AG04449 (cell line): ENCODE data around the gene HS2ST1.
"Not testable (repeated sequence)": the region's sequence is repeated elsewhere in the genome, so short reads cannot be mapped to it uniquely, and the experiment has no call there.

Experiments
- CTCF ChIA-PET: fragments of 350-600 bp; formaldehyde crosslinking; extraction: SDS; loops from one replicate; lab custom pipeline; 2021; ENCODE audit warnings: antibody characterized with exemption; lab: Yijun Ruan, JAX
- POLR2A ChIA-PET: fragments of 400-600, 350-600 bp; formaldehyde crosslinking; extraction: SDS; loops from one replicate; lab custom pipeline; 2020; ENCODE audit warnings: antibody characterized with exemption, inconsistent platforms; lab: Yijun Ruan, JAX
- DNase-seq: peaks from one replicate; pipeline ENCODE4 v3.0.0-alpha.2; 2010; ENCODE audit warnings: low read depth, low spot score
- H3K4me3 ChIP-seq: 2 replicates; pipeline ENCODE4 v1.5.1; 2011; ENCODE audit warnings: low read depth, mild to moderate bottlenecking, control low read depth, low read length
- TF ChIP-seq, protein P1 (sequence below): IDR thresholded peaks from one replicate; pipeline ENCODE4 v1.5.1; 2011; ENCODE audit warnings: mild to moderate bottlenecking, moderate library complexity, low read length, control low read depth, inconsistent platforms; ENCODE audit not compliant: insufficient read depth; ENCODE audit errors: missing control alignments

The HS2ST1 gene

DNA sequence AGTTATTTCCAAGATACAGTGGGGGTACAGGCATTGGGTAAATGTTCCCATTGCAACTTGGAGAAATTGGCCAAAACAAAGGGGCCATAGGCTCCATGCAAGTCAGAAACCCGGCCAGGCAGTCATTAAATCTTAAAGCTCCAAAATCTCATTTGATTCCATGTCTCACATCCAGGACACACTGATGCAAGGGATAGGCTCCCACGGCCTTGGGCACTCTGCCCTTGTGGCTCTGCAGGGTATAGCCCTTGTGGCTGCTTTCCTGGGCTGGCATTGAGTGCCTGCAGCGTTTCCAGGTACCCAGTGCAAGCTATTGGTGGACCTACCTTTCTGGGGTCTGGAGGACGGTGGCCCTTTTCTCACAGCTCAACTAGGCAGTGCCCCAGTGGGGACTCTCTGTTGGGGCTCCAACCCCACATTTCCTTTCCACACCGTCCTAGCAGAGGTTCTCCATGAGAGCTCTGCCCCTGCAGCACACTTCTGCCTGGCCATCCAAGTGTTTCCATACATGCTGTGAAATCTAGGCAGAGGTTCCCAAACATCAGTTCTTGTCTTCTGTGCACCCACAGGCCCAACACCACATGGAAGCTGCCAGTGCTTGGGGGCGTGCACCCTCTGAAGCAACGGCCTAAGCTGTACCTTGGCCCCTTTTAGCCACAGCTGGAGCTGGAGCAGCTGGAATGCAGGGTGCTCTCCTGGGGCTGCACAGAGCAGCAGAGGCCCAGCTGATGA lies 67.2 kb downstream of the HS2ST1 start:
- TF ChIP-seq, protein P1, sequence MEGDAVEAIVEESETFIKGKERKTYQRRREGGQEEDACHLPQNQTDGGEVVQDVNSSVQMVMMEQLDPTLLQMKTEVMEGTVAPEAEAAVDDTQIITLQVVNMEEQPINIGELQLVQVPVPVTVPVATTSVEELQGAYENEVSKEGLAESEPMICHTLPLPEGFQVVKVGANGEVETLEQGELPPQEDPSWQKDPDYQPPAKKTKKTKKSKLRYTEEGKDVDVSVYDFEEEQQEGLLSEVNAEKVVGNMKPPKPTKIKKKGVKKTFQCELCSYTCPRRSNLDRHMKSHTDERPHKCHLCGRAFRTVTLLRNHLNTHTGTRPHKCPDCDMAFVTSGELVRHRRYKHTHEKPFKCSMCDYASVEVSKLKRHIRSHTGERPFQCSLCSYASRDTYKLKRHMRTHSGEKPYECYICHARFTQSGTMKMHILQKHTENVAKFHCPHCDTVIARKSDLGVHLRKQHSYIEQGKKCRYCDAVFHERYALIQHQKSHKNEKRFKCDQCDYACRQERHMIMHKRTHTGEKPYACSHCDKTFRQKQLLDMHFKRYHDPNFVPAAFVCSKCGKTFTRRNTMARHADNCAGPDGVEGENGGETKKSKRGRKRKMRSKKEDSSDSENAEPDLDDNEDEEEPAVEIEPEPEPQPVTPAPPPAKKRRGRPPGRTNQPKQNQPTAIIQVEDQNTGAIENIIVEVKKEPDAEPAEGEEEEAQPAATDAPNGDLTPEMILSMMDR: no peak

DNA sequence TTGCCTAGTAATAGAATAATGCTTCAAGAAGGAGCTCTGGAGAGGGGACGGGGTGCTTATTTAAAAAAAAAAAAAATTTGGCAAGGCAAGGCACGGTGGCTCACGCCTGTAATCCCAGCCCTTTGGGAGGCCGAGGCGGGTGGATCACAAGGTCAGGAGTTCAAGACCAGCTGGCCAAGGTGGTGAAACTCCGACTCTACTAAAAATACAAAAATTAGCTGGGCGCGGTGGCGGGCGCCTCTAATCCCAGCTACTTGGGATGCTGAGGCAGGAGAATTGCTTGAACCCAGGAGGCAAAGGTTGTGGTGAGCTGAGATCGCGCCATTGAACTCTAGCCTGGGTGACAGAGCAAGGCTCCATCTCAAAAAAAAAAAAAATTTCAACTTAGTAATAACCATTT lies 69.2 kb downstream of the HS2ST1 start:
- DNase-seq, H3K4me3 ChIP-seq, POLR2A ChIA-PET: not testable (repeated sequence)
- CTCF ChIA-PET: interaction anchor here (0.7 to 1.5 kb wide), 3 partner anchors 16 to 76 kb away, joined by 3 to 5 read pairs (median 4); no protein-coding TSS in a partner anchor

More for the DNA sequence above, 67.2 kb downstream of the HS2ST1 start:
- CTCF ChIA-PET: no interaction called here
- no peak overlapping the region for H3K4me3 ChIP-seq
- DNase-seq: no peak
- POLR2A ChIA-PET: no interaction called here

DNA sequence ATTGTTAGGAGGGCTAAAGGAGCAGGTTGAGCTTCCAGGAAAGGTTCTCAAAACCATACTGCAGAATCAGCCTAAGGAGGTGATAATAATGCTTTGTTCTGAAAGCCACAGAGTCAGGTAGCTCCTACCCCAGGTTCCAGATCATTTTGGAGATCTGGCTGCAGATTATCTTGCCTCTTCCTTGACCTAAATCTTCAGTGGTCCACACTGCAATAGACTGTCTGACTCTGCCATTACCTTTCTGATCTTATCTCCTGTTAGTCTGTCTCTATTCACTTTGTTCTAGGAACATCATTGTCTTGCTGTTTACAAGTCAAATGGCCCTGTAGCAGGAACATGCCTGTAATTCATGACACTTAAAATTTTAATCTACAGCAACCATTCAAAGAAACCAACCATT lies 73.0 kb downstream of the HS2ST1 start:
- no peak for DNase-seq
- no peak overlapping the region for H3K4me3 ChIP-seq
- ChIA-PET CTCF (no interaction called here), POLR2A (no interaction called here)
- TF ChIP-seq, protein P1: no peak

DNA sequence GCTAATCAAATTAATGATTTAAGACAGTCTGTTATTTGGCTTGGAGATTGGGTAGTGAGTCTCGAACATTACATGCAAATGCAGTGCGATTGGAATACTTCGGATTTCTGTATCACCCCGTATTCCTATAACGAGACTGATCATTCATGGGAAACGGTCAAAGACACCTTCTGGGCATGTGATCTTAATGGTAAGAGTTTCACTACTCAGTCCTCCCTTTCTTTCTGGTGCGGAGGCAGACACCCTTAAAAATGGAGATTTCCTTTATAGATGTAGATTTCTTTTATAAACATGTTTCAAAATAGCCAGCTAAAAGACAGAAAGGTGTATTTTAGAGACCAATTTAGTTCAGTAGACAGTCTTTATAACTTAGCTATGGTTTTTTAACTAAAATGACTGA lies 74.4 kb downstream of the HS2ST1 start:
- DNase-seq: no peak
- POLR2A ChIA-PET: no interaction called here
- CTCF ChIA-PET: interaction anchor here (0.7 kb wide), 1 partner anchor 284 kb away, joined by 3 read pairs; the partner anchor contains the start of gene SH3GLB1
- TF ChIP-seq, protein P1: no peak
- no peak overlapping the region for H3K4me3 ChIP-seq

DNA sequence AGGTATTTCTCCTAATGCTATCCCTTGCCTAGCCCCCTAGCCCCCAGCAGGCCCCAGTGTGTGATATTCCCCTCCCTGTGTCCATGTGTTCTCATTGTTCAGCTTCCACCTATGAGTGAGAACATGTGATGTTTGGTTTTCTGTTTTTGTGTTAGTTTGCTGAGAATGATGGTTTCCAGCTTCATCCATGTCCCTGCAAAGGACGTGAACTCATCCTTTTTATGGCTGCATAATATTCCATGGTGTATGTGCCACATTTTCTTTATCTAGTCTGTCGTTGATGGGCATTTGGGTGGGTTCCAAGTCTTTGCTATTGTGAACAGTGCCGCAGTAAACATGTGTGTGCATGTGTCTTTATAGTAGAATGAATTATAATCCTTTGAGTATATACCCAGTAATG lies 75.3 kb downstream of the HS2ST1 start:
- DNase-seq, H3K4me3 ChIP-seq, POLR2A ChIA-PET: not testable (repeated sequence)
- CTCF ChIA-PET: interaction anchor here (0.7 kb wide), 1 partner anchor 285 kb away, joined by 3 read pairs; the partner anchor contains the start of gene SH3GLB1

DNA sequence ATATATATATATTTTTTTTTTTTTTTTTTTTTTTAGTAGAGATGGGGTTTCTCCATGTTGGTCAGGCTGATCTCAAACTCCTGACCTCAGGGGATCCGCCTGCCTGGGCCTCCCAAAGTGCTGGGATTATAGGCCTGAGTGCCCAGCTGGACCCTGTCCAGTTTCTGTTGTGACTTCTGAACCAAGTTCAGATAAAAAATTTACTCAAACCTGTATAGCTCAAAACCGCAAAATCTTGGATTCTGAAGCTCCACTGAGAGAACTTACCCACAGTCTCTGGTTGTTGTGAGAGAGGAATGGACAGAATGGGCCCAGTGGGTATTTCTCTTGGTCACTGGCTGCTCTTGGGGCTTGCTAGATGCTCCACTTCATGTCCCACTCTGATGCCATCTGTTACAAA lies 76.4 kb downstream of the HS2ST1 start:
- ChIA-PET POLR2A (no interaction called here), CTCF (no interaction called here)
- no peak for DNase-seq
- TF ChIP-seq, protein P1: no peak
- no peak overlapping the region for H3K4me3 ChIP-seq

DNA sequence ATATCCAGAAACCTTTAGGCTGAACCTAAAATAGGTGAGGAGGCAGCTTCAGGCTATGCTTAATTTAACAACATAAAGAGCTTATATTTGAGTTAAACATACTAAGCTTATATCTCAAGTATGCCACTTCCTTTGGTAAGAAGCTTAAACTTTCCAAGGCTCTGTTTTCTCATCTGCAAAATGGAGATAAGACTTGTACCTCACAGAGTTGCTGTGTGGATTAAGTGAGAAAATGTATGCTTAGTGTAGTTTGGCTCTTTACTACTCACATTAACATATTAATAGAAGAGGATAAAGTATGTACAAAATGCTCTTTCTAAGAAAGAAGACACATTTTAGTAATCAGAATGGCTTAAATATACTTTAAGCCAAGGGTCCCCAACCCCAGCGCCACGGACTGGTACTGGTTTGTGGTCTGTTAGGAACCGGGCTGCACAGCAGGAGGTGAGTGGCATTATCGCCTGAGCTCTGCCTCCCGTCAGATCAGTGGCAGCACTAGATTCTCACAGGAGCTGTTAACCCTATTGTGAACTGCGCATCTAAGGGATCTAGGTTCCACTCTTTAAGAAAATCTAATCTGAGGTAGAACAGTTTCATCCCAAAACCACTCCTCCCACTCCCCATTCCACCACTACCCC lies 77.2 kb downstream of the HS2ST1 start:
- ChIA-PET POLR2A (no interaction called here), CTCF (no interaction called here)
- H3K4me3 ChIP-seq: no peak overlapping the region
- DNase-seq: no peak
- TF ChIP-seq, protein P1: no peak
